ENCODE data around the gene TICAM1.
"Not testable (repeated sequence)": the region's sequence is repeated elsewhere in the genome, so short reads cannot be mapped to it uniquely, and the experiment has no call there.

The TICAM1 gene

DNA sequence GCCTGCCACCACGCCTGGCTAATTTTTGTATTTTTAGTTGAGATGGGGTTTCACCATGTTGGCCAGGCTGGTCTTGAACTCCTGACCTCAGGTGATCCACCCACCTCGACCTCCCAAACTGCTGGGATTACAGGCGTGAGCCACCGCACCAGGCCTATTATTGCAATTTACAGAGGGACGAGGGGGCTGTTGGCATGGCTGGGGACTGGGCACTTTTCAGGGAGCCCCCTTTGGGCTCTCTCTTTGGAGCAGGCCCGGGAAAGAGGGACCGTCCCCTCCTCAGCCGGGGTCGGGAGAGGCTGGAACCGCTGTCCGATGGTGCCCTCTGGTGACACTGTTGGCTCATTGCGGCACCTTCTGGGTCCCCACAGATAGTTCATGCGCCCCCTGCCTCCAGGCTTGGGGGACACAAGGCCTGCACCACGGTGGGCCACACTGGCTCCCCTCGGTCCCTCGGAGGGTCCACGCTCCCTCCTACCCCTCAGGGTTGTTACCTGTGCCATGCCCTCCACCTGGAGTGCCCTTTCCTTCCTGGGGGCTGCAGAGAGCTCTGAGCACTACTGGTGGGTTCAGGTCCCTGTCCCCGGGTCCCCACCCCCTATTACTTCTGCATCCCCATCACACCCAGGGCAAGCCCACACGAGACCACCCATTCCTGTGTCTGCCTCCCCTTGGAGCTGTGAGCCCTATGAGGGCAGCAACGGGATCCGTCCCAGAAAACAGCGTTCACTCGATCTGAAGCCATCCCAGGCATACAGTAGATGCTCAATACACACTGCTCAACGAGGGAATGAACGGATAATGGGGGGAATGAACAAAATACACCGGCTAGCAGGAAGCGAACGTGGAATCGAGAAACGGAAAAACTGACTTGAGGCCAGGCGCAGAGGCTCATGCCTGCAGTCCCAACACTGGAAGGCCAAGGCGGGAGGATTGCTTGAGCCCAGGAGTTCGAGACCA is 27.5 kb downstream of the TICAM1 start:
- peak; percentile 86 for DNase-seq

DNA sequence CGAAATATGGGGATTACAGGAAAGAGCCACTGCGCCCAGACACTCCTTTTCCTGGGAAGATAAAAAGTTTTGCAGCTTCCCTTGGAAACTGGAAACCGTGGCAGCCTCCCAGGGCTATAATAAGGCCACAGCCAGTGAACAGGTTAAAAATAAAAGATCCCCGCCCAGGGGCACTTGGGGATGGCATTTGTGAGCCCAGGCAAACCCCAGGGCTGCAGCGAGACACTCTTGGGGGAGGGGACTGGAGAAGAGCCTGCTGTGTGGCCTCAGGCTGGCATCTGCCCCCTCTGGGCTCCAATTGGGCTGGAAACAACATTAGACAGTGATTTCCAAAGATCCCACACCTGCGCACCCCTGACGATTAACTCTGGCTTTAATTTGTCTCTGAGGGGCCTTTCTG is 28.8 kb downstream of the TICAM1 start:
- DNase-seq: no peak

DNA sequence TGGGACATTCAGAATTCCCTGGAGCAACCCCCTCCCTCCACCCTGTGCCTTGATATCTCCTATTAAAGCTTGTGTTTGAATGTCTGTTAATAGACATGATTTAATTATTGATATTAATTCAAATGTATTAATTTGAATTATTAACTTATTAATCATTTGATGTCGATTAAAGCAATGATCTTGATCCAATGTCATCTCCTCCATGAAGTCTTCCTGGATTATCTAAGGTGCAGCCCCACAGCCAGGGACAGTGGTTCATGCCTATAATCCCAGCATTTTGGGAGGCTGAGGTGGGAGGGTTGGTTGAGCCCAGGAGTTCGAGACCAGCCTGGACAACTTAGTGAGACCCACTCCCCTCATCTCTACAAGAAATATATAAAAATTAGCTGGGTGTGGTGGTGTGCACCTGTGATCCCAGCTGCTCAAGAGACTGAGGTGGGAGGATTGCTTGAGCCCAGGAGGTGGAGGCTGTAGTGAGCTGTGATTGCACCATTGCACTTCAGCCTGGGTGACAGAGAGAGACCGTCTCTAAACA is 30.4 kb downstream of the TICAM1 start:
- no peak for DNase-seq

DNA sequence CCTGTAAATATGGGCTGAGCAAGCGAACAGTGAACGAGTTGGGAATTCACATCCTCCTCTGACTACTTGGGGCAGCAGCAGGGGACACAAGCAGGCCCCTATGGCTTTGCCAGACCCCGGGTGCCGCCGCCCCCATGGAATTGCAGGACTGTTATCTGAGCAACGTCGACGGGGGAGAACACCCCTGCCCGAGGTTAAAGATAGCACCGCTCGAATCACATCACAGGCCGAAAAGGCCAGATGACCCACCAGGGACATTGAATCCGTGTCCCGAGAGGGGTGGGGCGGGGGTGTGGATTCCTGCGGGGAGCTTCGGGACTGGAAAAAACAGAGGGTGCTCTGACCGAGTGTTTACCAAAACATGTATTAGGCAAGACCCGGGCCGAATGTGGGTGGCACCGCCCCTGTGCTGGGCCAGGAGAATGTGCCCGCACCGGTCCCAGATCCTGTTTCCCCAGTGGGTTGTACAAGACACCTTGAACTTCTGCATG is 30.9 kb downstream of the TICAM1 start:
- no peak for DNase-seq

DNA sequence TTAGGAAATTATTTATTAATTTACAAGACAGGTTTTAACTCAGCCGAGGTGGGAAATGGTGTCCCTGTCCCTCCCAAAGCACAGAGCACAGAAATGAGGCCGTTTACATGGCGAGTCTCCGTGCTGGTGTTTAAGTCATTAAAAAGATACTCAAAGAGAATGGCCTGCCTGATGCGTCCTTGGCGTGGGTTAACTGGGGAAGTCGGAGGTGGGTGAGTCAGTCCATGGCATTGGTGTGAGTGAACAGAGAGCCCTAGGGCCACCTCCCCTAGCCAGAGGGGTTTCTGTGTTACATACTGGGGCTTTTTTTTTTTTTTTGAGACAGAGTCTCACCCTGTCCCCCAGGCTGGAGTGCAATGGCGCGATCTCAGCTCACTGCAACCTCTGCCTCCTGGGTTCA is 36.1 kb downstream of the TICAM1 start:
- no peak for DNase-seq

DNA sequence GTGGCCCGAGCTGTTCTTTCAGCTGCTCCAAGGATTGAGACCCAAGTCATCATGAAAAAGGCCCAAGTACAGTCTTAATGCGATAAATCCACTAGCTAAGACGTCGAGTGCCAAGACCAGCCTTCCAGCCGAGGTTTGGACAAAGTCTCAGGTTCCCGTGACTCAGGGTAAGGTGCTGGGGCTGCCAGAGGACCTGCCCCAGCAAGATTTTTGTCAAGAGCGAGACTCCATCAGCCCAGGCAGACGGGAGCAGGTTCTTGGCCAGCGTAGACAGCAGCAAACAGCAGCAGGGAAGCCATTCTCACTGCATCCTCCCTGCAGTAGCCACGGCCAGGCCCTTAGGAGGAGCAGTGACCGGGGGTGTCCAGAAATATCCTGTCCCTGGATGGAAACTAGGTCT is 36.5 kb downstream of the TICAM1 start:
- DNase-seq: no peak

DNA sequence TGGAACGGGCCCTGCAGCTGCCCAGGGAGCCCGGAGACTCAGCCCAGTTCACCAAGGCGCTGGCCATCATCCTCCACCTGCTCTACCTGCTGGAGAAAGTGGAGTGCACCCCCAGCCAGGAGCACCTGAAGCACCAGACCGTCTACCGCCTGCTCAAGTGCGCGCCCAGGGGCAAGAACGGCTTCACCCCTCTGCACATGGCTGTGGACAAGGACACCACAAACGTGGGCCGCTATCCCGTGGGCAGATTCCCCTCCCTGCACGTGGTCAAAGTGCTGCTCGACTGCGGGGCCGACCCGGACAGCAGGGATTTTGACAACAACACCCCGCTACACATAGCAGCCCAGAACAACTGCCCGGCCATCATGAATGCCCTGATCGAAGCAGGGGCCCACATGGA is 38.2 kb downstream of the TICAM1 start:
- not testable (repeated sequence) for DNase-seq

DNA sequence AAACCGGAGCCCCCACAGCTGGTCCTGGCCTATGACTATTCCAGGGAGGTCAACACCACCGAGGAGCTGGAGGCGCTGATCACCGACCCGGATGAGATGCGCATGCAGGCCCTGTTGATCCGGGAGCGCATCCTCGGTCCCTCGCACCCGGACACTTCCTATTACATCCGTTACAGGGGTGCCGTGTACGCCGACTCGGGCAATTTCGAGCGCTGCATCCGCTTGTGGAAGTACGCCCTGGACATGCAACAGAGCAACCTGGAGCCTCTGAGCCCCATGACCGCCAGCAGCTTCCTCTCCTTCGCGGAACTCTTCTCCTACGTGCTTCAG is 38.7 kb downstream of the TICAM1 start:
- not testable (repeated sequence) for DNase-seq

DNA sequence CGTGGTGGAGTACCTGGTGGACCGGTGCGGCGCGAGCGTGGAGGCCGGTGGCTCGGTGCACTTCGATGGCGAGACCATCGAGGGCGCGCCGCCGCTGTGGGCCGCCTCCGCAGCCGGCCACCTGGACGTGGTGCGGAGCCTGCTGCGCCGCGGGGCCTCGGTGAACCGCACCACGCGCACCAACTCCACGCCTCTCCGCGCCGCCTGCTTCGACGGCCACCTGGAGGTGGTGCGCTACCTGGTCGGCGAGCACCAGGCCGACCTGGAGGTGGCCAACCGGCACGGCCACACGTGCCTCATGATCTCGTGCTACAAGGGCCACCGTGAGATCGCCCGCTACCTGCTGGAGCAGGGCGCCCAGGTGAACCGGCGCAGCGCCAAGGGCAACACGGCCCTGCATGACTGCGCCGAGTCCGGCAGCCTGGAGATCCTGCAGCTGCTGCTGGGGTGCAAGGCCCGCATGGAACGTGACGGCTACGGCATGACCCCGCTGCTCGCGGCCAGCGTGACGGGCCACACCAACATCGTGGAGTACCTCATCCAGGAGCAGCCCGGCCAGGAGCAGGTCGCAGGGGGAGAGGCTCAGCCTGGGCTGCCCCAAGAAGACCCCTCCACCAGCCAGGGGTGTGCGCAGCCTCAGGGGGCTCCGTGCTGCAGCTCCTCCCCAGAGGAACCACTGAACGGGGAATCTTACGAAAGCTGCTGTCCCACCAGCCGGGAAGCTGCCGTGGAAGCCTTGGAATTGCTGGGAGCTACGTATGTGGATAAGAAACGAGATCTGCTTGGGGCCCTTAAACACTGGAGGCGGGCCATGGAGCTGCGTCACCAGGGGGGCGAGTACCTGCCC is 39.3 kb downstream of the TICAM1 start:
- peak; percentile 26 for DNase-seq

DNA sequence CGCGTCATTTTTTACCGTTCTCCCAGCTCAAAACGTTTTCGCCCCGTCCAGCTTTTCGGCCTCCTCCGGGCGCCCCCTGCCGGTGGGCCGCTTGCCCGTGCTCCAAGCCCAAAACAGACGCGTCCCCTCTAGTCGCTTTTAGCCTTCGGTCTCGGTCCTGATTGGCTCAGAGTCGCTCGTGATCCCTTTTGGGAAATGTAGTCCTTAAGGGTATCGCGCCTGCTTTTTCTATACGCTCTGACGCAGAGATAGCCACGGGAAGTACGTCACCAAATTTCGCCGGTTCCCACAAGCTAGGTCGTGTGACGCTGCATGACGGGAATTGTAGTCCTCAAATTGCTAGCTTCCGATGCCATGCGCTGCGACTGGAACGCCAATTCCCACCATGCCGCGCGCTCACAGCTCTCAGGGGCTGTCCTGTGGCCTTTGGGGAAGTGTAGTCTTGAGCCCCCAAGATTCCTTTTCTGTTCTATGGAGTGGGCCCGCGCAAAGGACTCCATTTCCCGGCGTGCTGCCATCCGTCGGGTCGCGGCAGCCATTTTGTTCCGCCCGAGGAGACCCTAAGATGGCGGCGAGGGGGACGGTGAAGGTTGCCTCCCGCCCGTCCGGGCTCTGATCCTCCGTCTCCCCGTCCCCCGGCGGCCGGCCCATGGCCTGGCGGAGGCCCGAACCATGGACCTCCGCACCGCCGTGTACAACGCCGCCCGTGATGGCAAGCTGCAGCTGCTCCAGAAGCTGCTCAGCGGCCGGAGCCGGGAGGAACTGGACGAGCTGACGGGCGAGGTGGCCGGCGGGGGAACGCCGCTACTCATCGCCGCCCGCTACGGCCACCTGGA is 40.1 kb downstream of the TICAM1 start, which contains the start of gene FEM1A:
TSS of gene FEM1A (plus strand) at position 552 of the 836 bp plus-strand sequence. CDS start at position 673, 121 bp downstream.
- DNase-seq: peak; percentile 100

DNA sequence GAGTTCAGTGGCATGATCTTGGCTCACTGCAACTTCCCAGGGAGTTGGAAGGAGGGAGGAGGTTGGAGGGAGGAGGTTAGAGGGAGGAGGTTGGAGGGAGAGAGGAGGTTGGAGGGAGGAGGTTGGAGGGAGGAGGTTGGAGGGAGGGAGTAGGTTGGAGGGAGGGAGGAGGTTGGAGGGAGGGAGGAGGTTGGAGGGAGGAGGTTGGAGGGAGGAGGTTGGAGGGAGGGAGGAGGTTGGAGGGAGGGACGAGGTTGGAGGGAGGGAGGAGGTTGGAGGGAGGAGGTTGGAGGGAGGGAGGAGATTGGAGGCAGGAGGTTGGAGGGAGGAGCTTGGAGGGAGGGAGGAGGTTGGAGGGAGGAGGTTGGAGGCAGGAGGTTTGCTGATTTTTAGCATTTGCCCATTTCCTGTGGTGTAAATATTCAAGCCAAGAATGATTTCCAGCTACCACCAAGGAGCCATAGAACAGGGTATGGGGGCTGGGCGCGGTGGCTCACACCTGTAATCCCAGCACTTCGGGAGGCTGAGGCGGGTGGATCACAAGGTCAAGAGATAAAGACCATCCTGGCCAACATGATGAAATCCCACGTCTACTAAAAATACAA is 45.0 kb downstream of the TICAM1 start:
- not testable (repeated sequence) for DNase-seq

DNA sequence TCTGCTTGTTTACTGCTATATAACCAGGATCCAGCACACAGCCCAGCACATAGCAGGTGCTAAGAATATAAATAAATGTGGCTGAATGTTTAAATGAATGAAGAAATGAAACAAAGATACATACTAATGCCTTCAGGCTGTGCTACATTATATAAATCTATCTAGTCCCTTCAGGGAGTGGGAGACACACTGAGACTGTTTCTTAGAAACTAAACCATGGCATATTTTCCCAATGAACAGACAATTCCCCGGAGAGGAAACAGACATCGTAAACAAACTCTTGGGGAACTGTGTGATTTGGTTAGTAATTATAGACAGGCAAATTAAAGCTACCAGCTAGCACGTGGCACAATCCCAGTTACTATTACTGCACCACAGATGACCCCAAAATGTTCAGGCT is 49.7 kb downstream of the TICAM1 start:
- no peak for DNase-seq

DNA sequence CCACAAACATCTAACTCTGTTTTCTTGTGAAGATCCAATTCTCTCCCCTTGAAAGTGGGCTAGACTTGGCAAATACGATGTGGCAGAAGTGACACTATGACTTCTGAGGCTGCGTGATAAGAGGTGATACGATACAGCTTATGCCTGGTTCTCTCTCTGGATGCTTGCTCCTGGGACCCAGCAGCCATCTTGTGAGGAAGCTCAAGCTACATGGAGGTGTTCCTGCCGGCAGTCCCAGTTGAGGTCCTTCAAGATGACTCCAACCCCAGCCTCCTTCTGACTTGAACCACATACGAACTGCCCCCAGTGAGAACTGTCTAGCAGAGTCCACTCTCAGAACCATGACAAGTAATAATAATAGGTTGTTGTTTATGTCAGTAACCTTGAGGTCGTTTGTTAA is 50.7 kb downstream of the TICAM1 start:
- DNase-seq: no peak

DNA sequence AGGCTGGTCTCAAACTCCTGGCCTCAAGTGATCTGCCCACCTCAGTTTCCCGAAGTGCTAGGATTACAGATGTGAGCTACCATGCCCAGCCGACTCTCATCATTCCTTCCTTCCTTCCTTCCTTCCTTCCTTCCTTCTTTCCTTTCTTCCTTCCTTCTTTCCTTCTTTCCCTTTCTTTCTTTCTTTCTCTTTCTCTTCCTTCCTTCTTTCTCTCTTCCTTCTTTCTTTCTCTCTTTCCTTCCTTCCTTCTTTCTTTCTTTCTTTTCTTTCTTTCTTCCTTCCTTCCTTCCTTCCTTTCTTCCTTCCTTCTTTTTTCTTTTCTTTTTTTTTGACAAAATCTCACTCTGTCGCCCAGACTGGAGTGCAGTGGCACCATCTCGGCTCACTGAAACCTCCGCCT is 53.4 kb downstream of the TICAM1 start:
- DNase-seq: not testable (repeated sequence)

DNA sequence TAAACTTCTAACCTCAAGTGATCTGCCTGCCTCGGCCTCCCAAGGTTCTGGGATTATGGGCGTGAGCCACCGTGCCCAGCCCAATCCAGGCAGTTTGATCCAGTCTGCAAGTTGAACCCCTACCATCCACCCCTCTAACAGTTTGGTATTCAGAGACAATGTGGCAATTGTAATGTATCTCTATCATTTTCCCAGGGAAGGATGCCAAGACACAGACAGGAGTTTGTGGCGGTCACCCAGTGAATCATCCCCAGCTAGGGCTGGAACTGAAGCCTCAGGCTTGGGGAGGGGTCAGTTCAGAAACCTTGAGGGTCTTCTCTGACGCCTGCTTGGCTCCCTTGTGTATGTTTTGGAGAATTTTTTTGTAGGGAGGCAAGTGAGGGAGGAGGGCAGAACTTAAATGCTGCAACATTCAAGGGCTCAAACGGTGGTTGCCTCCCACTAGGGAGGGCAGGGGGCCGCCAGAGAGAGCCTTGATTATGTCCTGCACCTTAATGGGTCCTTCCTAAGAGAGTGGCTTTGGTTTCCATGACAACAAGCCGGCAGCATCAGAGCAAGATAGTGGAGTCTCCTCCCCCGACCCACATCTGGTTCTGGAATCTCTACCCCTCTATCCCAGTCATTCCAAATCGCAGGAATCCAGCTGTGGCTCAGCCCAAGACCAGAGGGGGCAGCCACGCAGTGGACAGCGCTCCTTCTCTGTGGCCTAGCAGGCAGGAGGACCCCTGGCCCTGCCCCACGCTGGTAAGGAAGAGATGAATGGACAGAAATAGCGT is 54.9 kb downstream of the TICAM1 start:
- DNase-seq: no peak

DNA sequence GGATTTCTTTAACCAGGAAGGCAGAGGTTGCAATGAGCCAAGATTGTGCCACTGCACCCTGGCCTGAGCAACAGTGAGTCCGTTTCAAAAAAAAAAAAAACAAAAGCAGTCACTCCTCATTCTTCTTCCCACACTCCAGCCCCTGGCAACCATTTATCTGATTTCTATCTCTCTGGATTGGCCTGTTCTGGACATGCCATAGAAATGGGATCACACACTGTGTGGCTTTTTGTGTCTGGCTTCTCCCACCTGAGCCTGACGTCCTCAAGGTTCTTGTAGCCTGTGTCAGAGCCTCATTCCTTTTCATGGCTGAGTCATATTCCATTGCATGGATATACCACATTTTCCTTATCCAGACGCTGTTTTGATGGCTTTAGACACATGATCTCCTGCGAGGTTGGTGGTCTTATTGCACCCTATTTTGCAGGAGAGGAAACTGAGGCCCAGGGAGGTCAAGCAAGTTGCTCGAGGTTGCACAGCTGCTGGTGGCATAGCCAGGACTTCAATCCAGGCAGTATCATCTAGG is 55.8 kb downstream of the TICAM1 start:
- no peak for DNase-seq

DNA sequence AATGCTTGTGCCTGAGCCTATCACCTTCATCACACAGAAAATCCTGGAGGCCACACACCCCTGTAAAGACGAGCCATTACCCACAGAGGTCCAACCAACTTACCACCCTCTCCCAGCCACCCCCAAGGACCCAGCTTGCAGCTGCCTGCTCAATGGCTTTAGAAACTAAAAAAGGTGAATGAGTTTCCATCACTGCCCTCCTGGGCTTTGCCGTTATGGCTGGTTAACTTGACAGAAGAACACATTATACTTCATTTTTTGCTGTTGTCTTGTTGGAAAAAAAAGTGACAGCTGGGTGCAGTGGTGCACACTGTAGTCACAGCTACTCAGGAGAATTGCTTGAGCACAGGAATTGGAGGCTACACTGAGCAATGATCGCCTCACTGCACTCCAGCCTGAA is 57.4 kb downstream of the TICAM1 start:
- DNase-seq: no peak

DNA sequence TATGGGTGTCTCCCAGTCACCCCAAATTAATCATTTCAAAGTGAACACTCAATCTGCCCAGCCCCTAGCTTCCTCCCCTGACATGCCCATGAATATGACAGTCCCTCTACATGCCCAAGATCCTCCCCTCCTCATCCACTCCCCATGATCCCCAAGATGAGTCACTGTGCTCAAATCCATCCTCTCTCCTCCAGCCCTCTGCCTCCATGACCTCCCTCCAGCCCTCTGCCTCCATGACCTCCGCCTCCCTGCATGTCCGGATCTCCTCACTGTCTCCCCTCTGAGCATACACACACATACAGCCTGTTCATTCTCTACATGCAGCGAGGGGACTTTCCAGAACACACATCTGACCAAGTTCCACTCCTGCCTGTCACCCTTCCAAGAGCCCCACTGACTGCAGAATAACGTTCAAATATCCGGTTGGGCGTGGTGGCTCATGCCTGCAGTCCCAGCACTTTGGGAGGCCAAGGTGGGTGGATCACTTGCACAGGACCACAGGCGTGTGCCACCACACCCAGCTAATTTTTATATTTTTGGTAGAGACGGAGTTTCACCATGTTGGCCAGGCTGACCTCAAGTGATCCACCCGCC is 58.4 kb downstream of the TICAM1 start:
- no peak for DNase-seq

DNA sequence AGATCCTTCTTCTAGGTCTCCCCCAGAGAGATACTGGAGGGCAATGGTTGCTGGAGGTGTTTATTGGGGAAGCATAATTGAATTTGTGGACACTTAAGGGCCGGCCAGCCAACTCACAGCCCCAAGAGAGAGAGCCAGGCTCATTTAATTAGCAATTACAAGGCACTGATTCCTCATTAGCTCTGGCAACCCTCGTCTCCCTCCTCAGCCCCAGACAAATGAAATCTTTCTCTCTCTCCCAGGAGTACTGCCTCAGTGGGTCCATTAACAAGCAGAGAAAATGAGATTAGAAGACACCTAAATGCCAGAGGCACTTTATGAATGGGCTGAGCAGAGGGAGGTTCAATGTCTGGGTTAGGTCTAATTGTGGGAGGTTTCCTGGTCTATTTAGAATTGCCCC is 58.9 kb downstream of the TICAM1 start:
- no peak for DNase-seq

Data from hematopoietic multipotent progenitor cell treated with erythropoietin and hydrocortisone succinate and interleukin-3 and kit ligand, for 4 days (in vitro differentiated cells).